GM23248 (cell line): ENCODE results near the gene STK40.

ENCODE experiments used
- EZH2 ChIP-seq: fragments of 200-600 bp; sonication (generic); IDR thresholded peaks from 2 replicates; pipeline ENCODE4 v1.6.1; 2018; ENCODE audit warnings: antibody characterized with exemption, mild to moderate bottlenecking; ENCODE audit not compliant: insufficient read depth, poor library complexity, severe bottlenecking
- EZH2phosphoT487 ChIP-seq: fragments of 200-600 bp; sonication (generic); IDR thresholded peaks from 2 replicates; pipeline ENCODE4 v1.6.1; 2018; ENCODE audit warnings: antibody characterized with exemption, moderate library complexity, mild to moderate bottlenecking, low read depth; ENCODE audit not compliant: insufficient read depth

- TF ChIP-seq EZH2: no peak
- no peak for TF ChIP-seq EZH2phosphoT487
These were observed 61.9 kb downstream of the STK40 start, which contains the start of gene EVA1B for GRCh38 chr1:36323636-36324352.
